SK-N-SH (cell line): ENCODE data around the gene PQBP1.

ENCODE experiments used
- CTCF ChIP-seq: fragments of 200-600 bp; sonication (generic); IDR thresholded peaks from 2 replicates; pipeline ENCODE4 v1.6.1; 2017; ENCODE audit warnings: antibody characterized with exemption, mild to moderate bottlenecking, moderate library complexity
- EZH2phosphoT487 ChIP-seq: fragments of 200-600 bp; sonication (generic); IDR thresholded peaks from 2 replicates; pipeline ENCODE4 v1.6.1; 2017; ENCODE audit warnings: low read depth, mixed run types, mild to moderate bottlenecking, antibody characterized with exemption, moderate library complexity, borderline replicate concordance
- POLR2AphosphoS5 ChIP-seq: IDR thresholded peaks from 2 replicates; pipeline ENCODE4 v1.6.1; 2012; ENCODE audit warnings: low read depth, low read length
- TAF1 ChIP-seq: IDR thresholded peaks from 2 replicates; pipeline ENCODE4 v1.6.1; 2012; ENCODE audit warnings: low read depth, mild to moderate bottlenecking, low read length, moderate library complexity, borderline replicate concordance

GRCh38 chrX:48897625-48898306, at the start of gene PQBP1, which contains the start of gene TIMM17B:
- TF ChIP-seq CTCF (no peak), TAF1 (no peak), POLR2AphosphoS5 (peak; percentile 85), EZH2phosphoT487 (no peak)
